Measurements from ENCODE around the gene CCL5.

GRCh38 chr17:35878361-35878760 is 1.8 kb downstream of the CCL5 start:
- TF ChIP-seq CTCF (IDR thresholded peaks at IDR 0.05; ENCODE audit: low read depth, low read length) (no peak), EZH2phosphoT487 (IDR thresholded peaks at IDR 0.05; ENCODE audit: low read depth) (no peak)

All from OCI-LY3 (cell line).